SK-N-SH (cell line): ENCODE measurements around the gene LRP5. TPM values are rescaled to one million over a fixed set of nuclear protein-coding genes. Genes with fewer than 3 reads are reported as not detected.
A peak's percentile ranks its signal among the peaks of the same experiment; 100 is the strongest.

ENCODE experiments used
- CTCF ChIA-PET: fragments of 300-600, 350-600 bp; formaldehyde crosslinking; extraction: SDS; loops from one replicate; lab custom pipeline; 2021; lab: Yijun Ruan, JAX
- POLR2A ChIA-PET: fragments of 350-600 bp; sonication (Branson Sonifier 250); formaldehyde crosslinking; extraction: SDS; loops from one replicate; lab custom pipeline; 2020; ENCODE audit warnings: antibody characterized with exemption, inconsistent platforms; lab: Yijun Ruan, JAX
- DNase-seq: peaks from one replicate; pipeline ENCODE4 v3.0.0; 2012
- H2AFZ ChIP-seq: fragments of 200-600 bp; sonication (generic); 2 replicates; pipeline ENCODE4 v1.8.1; 2016; ENCODE audit warnings: antibody characterized with exemption, mild to moderate bottlenecking, low read depth
- H3F3A ChIP-seq: fragments of 200-600 bp; sonication (generic); replicated peaks from 2 replicates; pipeline ENCODE3; 2016; ENCODE audit warnings: antibody characterized with exemption, mild to moderate bottlenecking; ENCODE audit not compliant: insufficient read depth
- H3K27ac ChIP-seq, 2 experiments: fragments of 200-500 bp in 1 of 2; fragments of 200-600 bp in 1 of 2; sonication (Bioruptor generic) in 1 of 2; sonication (generic), shearing (Covaris generic) in 1 of 2; 2 replicates each; pipeline versions ENCODE4 v1.5.1 to v1.6.1; 2014 to 2016; ENCODE audit warnings: low read depth in 2 of 2, inconsistent platforms in 1 of 2, low read length in 1 of 2, mild to moderate bottlenecking in 1 of 2, mixed read lengths in 1 of 2
- H3K27me3 ChIP-seq: fragments of 200-600 bp; sonication (generic), shearing (Covaris generic); 2 replicates; pipeline ENCODE4 v1.6.1; 2016; ENCODE audit warnings: mixed run types; ENCODE audit not compliant: insufficient read depth
- H3K36me3 ChIP-seq, 2 experiments: fragments of 200-500 bp in 1 of 2; fragments of 200-600 bp in 1 of 2; sonication (Bioruptor generic) in 1 of 2; sonication (generic) in 1 of 2; replicated peaks in 1 of 2; 2 replicates each; pipeline versions ENCODE3 to v1.5.1; 2014 to 2016; ENCODE audit warnings: low read length in 1 of 2, mild to moderate bottlenecking in 1 of 2; ENCODE audit not compliant: insufficient read depth in 2 of 2, control insufficient read depth in 1 of 2
- H3K4me1 ChIP-seq, 2 experiments: fragments of 200-500 bp in 1 of 2; fragments of 200-600 bp in 1 of 2; sonication (Bioruptor generic) in 1 of 2; sonication (generic), shearing (Covaris generic) in 1 of 2; 2 replicates each; pipeline versions ENCODE4 v1.5.1 to v1.6.1; 2014 to 2016; ENCODE audit warnings: low read depth in 1 of 2, low read length in 1 of 2, mixed run types in 1 of 2; ENCODE audit not compliant: insufficient read depth in 2 of 2, control insufficient read depth in 1 of 2
- H3K4me2 ChIP-seq: fragments of 200-600 bp; sonication (generic), shearing (Covaris generic); 2 replicates; pipeline ENCODE4 v1.6.1; 2017; ENCODE audit warnings: mixed run types
- H3K4me3 ChIP-seq, 2 experiments: fragments of 200-500 bp in 1 of 2; fragments of 200-600 bp in 1 of 2; sonication (Bioruptor generic) in 1 of 2; sonication (generic), shearing (Covaris generic) in 1 of 2; 2 replicates each; pipeline versions ENCODE4 v1.5.1 to v1.8.1; 2014 to 2016; ENCODE audit warnings: low read depth in 2 of 2, inconsistent platforms in 1 of 2, low read length in 1 of 2, mild to moderate bottlenecking in 1 of 2, mixed read lengths in 1 of 2, moderate library complexity in 1 of 2
- H3K79me2 ChIP-seq: fragments of 200-600 bp; sonication (generic); 2 replicates; pipeline ENCODE4 v1.8.1; 2017; ENCODE audit warnings: mild to moderate bottlenecking; ENCODE audit not compliant: insufficient read depth
- H3K9ac ChIP-seq: fragments of 200-600 bp; sonication (generic); 2 replicates; pipeline ENCODE4 v1.6.1; 2017; ENCODE audit warnings: mixed run types
- H3K9me2 ChIP-seq: fragments of 200-600 bp; sonication (generic); 2 replicates; pipeline ENCODE4 v1.6.1; 2017; ENCODE audit warnings: mixed run types
- H3K9me3 ChIP-seq: fragments of 200-600 bp; sonication (generic); 2 replicates; pipeline ENCODE4 v1.6.1; 2017; ENCODE audit warnings: mixed run types, mild to moderate bottlenecking, moderate library complexity
- H4K20me1 ChIP-seq: fragments of 200-600 bp; sonication (generic); 2 replicates; pipeline ENCODE4 v1.6.1; 2017; ENCODE audit warnings: mild to moderate bottlenecking, mixed run types; ENCODE audit not compliant: insufficient read depth
- ELF1 ChIP-seq: IDR thresholded peaks from 2 replicates; pipeline ENCODE4 v1.4.0; 2012
- EP300 ChIP-seq, 2 experiments: IDR thresholded peaks; 2 replicates each; pipeline versions ENCODE4 v1.4.0 to v1.6.1; 2012; ENCODE audit warnings: borderline replicate concordance in 1 of 2, low read depth in 1 of 2, low read length in 1 of 2
- EZH2phosphoT487 ChIP-seq: fragments of 200-600 bp; sonication (generic); IDR thresholded peaks from 2 replicates; pipeline ENCODE4 v1.6.1; 2017; ENCODE audit warnings: low read depth, mixed run types, mild to moderate bottlenecking, antibody characterized with exemption, moderate library complexity, borderline replicate concordance
- GABPA ChIP-seq: IDR thresholded peaks from 2 replicates; pipeline ENCODE4 v1.4.0; 2012; ENCODE audit warnings: low read depth, mild to moderate bottlenecking
- NFIC ChIP-seq: IDR thresholded peaks from 2 replicates; pipeline ENCODE4 v1.4.0; 2012; ENCODE audit warnings: borderline replicate concordance
- RFX5 ChIP-seq: IDR thresholded peaks from 2 replicates; pipeline ENCODE4 v1.6.1; 2012; ENCODE audit warnings: mild to moderate bottlenecking, improper control_type of control experiment, low read length
- WGBS: methylation state at CpG from one replicate; pipeline ENCODE4 v1.1.6; 2017; ENCODE audit warnings: low lambda C conversion rate; 5-methylcytosine and 5-hydroxymethylcytosine counted together
- polyA plus RNA-seq, 3 experiments: library from polyadenylated mRNA; depleted of rRNA; stranded (reverse); fragments of >200 nt; gene quantifications; 2 replicates each; pipeline ENCODE4 v1.2.3, GENCODE V29; 2012
- TF ChIP-seq, protein P1 (sequence below): fragments of 150-350 bp; IDR thresholded peaks from 2 replicates; pipeline ENCODE4 v1.6.1; 2016; ENCODE audit warnings: mild to moderate bottlenecking, low read depth, low read length
- TF ChIP-seq, protein P2 (sequence below): IDR thresholded peaks from 2 replicates; pipeline ENCODE4 v1.4.0; 2012; ENCODE audit warnings: low read depth, borderline replicate concordance

The LRP5 gene
- polyA plus RNA-seq, 1 of the 3 experiments (the other 2 are of a cell fraction) = 15.0 TPM

DNA sequence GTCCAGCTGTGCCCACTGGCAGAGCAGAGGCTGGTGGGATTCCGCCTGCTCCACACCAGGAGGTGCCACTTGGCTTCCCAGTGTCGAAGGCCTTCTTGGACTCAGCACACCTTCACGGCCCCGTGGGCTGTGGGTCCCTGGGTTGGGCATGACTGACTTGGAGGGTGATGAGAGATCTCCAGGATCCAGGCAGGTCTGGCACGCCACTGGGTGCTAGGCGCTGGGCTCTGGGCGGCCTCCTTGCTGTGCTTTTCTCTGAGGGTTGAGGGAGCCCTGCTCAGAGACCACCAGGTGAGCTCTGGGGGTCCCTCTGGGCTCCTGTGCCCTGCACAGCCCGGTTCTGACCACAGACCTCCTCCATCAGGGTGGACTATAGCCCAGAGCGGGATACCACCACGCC, 12.3 kb downstream of the LRP5 start:
- Histone ChIP-seq H4K20me1 (0 out of 2 replicates have a peak, but pooled peaks cover 12% of the 10 kb centered on the region), H2AFZ (no peak overlapping the region), H3K4me2 (no peak overlapping the region), H3K9ac (no peak overlapping the region), H3K9me2 (no peaks in the 10 kb centered on the region), H3K79me2 (peaks cover 62% of the 10 kb centered on the region), H3K4me1 (peaks cover 10 to 64% of the 10 kb centered on the region in 2 experiments; a peak in 3 of 4 replicates), H3K27me3 (no peaks in the 10 kb centered on the region), H3K4me3 (no peak overlapping the region), H3K9me3 (no peaks in the 10 kb centered on the region), H3K27ac (peak overlapping the region in 1 of 2 experiments; percentile 9; a peak in 1 of 4 replicates), H3K36me3 (no peaks in the 10 kb centered on the region), H3F3A (no peaks in the 10 kb centered on the region)
- 100% methylated on average over 1 of the region's 10 CpGs for WGBS
- CTCF ChIA-PET = interaction anchor here (0.8 to 1.3 kb wide), 3 partner anchors 26 to 38 kb away, joined by 3 to 4 read pairs (median 4); no protein-coding TSS in a partner anchor
- no peak for DNase-seq
- POLR2A ChIA-PET = no interaction called here
- TF ChIP-seq EP300 (IDR thresholded peaks at IDR 0.05; ENCODE audit: borderline replicate concordance in 1 of 2, low read depth in 1 of 2, low read length in 1 of 2) = no peak
- TF ChIP-seq, protein P1, sequence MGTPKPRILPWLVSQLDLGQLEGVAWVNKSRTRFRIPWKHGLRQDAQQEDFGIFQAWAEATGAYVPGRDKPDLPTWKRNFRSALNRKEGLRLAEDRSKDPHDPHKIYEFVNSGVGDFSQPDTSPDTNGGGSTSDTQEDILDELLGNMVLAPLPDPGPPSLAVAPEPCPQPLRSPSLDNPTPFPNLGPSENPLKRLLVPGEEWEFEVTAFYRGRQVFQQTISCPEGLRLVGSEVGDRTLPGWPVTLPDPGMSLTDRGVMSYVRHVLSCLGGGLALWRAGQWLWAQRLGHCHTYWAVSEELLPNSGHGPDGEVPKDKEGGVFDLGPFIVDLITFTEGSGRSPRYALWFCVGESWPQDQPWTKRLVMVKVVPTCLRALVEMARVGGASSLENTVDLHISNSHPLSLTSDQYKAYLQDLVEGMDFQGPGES = no peak
- no peak for TF ChIP-seq GABPA
- TF ChIP-seq EZH2phosphoT487 = no peak
- TF ChIP-seq, protein P2, sequence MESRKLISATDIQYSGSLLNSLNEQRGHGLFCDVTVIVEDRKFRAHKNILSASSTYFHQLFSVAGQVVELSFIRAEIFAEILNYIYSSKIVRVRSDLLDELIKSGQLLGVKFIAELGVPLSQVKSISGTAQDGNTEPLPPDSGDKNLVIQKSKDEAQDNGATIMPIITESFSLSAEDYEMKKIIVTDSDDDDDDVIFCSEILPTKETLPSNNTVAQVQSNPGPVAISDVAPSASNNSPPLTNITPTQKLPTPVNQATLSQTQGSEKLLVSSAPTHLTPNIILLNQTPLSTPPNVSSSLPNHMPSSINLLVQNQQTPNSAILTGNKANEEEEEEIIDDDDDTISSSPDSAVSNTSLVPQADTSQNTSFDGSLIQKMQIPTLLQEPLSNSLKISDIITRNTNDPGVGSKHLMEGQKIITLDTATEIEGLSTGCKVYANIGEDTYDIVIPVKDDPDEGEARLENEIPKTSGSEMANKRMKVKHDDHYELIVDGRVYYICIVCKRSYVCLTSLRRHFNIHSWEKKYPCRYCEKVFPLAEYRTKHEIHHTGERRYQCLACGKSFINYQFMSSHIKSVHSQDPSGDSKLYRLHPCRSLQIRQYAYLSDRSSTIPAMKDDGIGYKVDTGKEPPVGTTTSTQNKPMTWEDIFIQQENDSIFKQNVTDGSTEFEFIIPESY = no peak
- TF ChIP-seq RFX5 = no peak

DNA sequence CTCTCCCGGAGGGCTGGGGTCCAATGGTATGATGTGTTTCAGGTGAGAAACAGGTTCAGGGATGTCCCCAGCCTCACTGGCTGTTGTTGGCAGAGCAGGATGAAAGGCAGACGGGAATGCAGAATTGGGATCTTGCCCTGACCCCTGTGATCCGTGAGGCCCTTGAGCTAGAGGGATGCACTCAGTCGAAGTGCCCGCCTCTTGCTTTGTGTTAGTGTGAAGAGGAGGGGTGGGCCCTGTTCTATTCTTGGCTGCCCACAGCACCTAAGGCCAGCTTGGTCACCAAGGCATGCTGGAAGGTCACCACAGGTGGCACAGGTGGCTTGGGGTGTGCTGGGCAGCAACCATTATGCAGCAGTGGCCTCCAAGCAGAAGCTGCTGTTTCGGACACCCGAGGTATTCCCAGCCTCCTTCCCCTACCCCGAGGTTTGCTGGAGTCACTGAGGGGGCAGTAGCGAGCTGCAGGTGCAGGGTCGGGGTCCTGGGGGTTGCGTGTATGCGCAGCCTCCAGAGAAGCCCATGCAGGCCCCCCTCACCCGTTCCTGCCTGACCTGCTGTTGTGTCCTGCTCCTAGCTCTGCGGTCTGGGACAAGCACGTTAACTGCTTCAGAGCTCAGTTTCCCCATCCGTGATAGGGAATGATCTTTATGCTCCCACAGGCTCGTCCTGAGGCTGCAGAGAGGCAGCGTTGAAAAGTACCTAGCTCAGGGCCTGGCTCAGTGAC, 13.0 kb downstream of the LRP5 start:
- no peak overlapping the region for H3K9ac ChIP-seq
- no peaks in the 10 kb centered on the region for H3K36me3 ChIP-seq
- ChIA-PET POLR2A (no interaction called here), CTCF (interaction anchor here (0.8 to 1.3 kb wide), 3 partner anchors 26 to 38 kb away, joined by 3 to 4 read pairs (median 4); no protein-coding TSS in a partner anchor)
- no peak overlapping the region for H3K4me3 ChIP-seq
- TF ChIP-seq ELF1 = no peak
- no peak for TF ChIP-seq NFIC
- no peaks in the 10 kb centered on the region for H3K9me3 ChIP-seq
- H3K4me1 ChIP-seq = peaks cover 10 to 70% of the 10 kb centered on the region in 2 experiments; a peak in 3 of 4 replicates
- H3K79me2 ChIP-seq = peaks cover 62% of the 10 kb centered on the region
- no peak overlapping the region for H3K4me2 ChIP-seq
- 0 out of 2 replicates have a peak, but pooled peaks cover 12% of the 10 kb centered on the region for H4K20me1 ChIP-seq
- DNase-seq = no peak
- no peaks in the 10 kb centered on the region for H3K27me3 ChIP-seq
- no peaks in the 10 kb centered on the region for H3F3A ChIP-seq
- 87% methylated on average over 9 of the region's 18 CpGs for WGBS
- peak overlapping the region in 1 of 2 experiments; percentile 43; a peak in 1 of 4 replicates for H3K27ac ChIP-seq
- no peaks in the 10 kb centered on the region for H3K9me2 ChIP-seq
- no peak overlapping the region for H2AFZ ChIP-seq
